Transverse colon (tissue), 4 donors: Measurements from ENCODE around the gene TBCK.

Experiments used
- POLR2A ChIP-seq: fragments of 450-650 bp; IDR thresholded peaks from one replicate; pipeline ENCODE4 v1.6.1; 2016; ENCODE audit warnings: antibody characterized with exemption, mild to moderate bottlenecking, moderate library complexity
- POLR2AphosphoS5 ChIP-seq, 3 donors: sonication (generic); formaldehyde crosslinking; IDR thresholded peaks; one replicate each; pipeline ENCODE4 v1.6.1; 2016; ENCODE audit warnings: antibody characterized with exemption in 3 of 3
- TF ChIP-seq, protein P1 (sequence below), 5 experiments: fragments of 200-600 bp in 3 of 5; fragments of 450-650 bp in 2 of 5; sonication (generic) in 3 of 5; IDR thresholded peaks; 1 replicate in 2 of 5; 2 replicates in 3 of 5; pipeline ENCODE4 v1.5.1; 2016 to 2017; ENCODE audit warnings: antibody characterized with exemption in 5 of 5, inconsistent platforms in 3 of 5, mild to moderate bottlenecking in 2 of 5, moderate library complexity in 1 of 5

DNA sequence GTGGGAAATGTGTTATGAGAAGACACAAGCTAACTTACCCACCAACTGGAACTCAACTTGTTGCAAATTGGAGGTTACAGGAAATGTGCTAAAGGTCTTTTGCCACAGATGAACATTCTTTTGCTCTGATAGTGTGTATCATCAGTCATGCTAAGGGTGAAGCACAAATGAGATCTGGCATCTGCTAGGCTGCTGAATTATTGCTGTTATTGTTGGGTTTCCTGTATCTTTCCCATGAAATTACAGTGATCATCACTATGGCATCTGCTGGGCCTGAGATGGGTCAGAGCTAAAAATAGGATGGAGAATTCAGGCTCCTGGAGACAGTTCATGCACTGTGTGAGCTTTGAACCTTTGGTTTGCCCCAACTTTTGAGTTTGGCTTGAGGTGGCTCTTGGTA, 296.2 kb downstream of the TBCK start:
- TF ChIP-seq, protein P1, sequence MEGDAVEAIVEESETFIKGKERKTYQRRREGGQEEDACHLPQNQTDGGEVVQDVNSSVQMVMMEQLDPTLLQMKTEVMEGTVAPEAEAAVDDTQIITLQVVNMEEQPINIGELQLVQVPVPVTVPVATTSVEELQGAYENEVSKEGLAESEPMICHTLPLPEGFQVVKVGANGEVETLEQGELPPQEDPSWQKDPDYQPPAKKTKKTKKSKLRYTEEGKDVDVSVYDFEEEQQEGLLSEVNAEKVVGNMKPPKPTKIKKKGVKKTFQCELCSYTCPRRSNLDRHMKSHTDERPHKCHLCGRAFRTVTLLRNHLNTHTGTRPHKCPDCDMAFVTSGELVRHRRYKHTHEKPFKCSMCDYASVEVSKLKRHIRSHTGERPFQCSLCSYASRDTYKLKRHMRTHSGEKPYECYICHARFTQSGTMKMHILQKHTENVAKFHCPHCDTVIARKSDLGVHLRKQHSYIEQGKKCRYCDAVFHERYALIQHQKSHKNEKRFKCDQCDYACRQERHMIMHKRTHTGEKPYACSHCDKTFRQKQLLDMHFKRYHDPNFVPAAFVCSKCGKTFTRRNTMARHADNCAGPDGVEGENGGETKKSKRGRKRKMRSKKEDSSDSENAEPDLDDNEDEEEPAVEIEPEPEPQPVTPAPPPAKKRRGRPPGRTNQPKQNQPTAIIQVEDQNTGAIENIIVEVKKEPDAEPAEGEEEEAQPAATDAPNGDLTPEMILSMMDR (IDR thresholded peaks at IDR 0.05) = no peak
- TF ChIP-seq POLR2AphosphoS5 (IDR thresholded peaks at IDR 0.05) (no peak), POLR2A (no peak)
